GM19240 (cell line): Measurements from ENCODE around the gene AKR1A1.

Experiments used
- DNase-seq: peaks from one replicate; pipeline ENCODE4 v3.0.0; 2011; ENCODE audit warnings: low spot score; ENCODE audit not compliant: insufficient read length

Gene AKR1A1

GRCh38 chr1:45615885-45616284 is 65.3 kb downstream of the AKR1A1 start:
- no peak for DNase-seq

GRCh38 chr1:45617618-45618017 is 67.0 kb downstream of the AKR1A1 start:
- DNase-seq: no peak

DNA sequence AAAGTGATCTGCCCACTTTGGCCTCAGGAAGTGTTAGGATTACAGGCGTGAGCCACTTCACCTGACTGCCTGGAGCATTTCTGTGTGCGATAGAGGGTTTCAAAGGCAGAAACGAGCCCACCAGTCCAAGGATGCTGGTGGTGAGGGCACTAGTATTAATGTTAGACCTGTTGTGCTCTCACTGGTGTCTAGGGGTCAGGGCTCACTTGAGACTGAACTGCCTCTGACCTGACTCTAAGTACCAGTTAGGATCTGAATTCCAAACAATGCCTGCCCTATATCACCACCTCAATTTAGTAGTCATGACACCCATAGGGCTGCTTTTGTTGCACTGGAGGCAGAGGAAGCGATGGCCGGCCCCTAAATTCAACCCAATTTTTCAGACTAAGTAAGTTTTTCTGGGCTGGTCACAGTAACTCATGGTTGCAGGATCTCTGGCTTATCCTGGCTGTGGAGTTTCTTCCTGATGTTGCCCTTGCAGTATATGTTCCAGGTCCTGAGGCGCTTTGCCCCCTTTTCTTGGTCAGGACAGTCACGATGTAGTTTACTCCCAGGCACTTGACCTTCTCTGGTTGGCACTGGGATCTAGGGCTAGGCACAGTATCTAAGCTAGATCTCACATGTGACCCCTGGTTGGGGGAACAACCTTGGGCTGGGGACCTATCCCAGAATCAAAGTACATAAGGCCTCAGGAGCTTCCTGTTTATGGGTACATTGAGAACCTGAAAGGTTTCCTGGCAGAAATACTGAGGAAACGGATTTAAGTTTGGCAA is 68.7 kb downstream of the AKR1A1 start:
- no peak for DNase-seq
